NCI-H774 (cell line): ENCODE results near the gene FARP2.

ENCODE experiments used
- DNase-seq: peaks from one replicate; lab custom pipeline; 2025; lab: John Stamatoyannopoulos, UW

Gene FARP2

GRCh38 chr2:241460631-241461030 lies 104.5 kb downstream of the FARP2 start:
- DNase-seq: no peak

- no peak for DNase-seq
Observed at GRCh38 chr2:241461693-241462677, 105.9 kb downstream of the FARP2 start.

GRCh38 chr2:241463276-241464135 lies 107.4 kb downstream of the FARP2 start:
- no peak for DNase-seq

GRCh38 chr2:241465543-241465942 lies 109.5 kb downstream of the FARP2 start:
- DNase-seq: no peak

- no peak for DNase-seq
Observed at GRCh38 chr2:241466230-241466629, 110.1 kb downstream of the FARP2 start.

- DNase-seq: no peak
Observed at GRCh38 chr2:241467777-241468475, 111.8 kb downstream of the FARP2 start.

GRCh38 chr2:241468476-241468781 lies 112.3 kb downstream of the FARP2 start:
- no peak for DNase-seq

GRCh38 chr2:241469746-241470145 lies 113.7 kb downstream of the FARP2 start:
- DNase-seq: no peak

GRCh38 chr2:241473399-241473798 lies 117.3 kb downstream of the FARP2 start:
- no peak for DNase-seq

- no peak for DNase-seq
Observed at GRCh38 chr2:241475267-241475666, 119.2 kb downstream of the FARP2 start.

- no peak for DNase-seq
Observed at GRCh38 chr2:241478166-241478565, 122.1 kb downstream of the FARP2 start.

GRCh38 chr2:241479026-241479898 lies 123.2 kb downstream of the FARP2 start:
- no peak for DNase-seq

GRCh38 chr2:241481687-241482086 lies 125.6 kb downstream of the FARP2 start:
- DNase-seq: no peak

- no peak for DNase-seq
Observed at GRCh38 chr2:241482126-241482955, 126.3 kb downstream of the FARP2 start.

GRCh38 chr2:241483305-241483704 lies 127.2 kb downstream of the FARP2 start:
- no peak for DNase-seq

GRCh38 chr2:241485172-241485911 lies 129.3 kb downstream of the FARP2 start:
- no peak for DNase-seq

GRCh38 chr2:241489088-241489487 lies 133.0 kb downstream of the FARP2 start:
- DNase-seq: no peak

GRCh38 chr2:241489733-241490680 lies 133.9 kb downstream of the FARP2 start:
- no peak for DNase-seq
